Measurements from ENCODE around the gene USP50.

DNA sequence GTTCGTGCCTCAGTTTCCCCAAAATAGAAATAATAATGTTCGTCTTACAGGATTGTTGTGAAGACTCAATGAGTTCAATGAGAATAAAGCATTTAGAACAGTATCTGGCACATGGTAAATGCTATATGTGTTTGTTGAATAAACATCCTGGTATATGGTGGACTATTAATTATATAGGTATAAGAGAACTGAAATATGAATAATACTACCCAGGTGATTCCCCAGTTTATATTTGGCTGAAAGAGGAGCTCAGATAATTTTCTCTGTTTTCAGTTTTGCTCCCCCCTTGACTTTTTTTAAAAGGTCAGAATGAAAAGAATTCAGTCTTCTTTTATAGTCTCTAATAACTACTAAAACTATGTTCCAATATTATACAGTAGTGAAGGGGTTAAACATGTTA, 75.4 kb downstream of the USP50 start:
- TF ChIP-seq, protein P1, sequence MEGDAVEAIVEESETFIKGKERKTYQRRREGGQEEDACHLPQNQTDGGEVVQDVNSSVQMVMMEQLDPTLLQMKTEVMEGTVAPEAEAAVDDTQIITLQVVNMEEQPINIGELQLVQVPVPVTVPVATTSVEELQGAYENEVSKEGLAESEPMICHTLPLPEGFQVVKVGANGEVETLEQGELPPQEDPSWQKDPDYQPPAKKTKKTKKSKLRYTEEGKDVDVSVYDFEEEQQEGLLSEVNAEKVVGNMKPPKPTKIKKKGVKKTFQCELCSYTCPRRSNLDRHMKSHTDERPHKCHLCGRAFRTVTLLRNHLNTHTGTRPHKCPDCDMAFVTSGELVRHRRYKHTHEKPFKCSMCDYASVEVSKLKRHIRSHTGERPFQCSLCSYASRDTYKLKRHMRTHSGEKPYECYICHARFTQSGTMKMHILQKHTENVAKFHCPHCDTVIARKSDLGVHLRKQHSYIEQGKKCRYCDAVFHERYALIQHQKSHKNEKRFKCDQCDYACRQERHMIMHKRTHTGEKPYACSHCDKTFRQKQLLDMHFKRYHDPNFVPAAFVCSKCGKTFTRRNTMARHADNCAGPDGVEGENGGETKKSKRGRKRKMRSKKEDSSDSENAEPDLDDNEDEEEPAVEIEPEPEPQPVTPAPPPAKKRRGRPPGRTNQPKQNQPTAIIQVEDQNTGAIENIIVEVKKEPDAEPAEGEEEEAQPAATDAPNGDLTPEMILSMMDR (IDR thresholded peaks at IDR 0.05; ENCODE audit: insufficient read depth, low read length, poor library complexity, severe bottlenecking): no peak
- no peak for TF ChIP-seq EZH2phosphoT487 (conservative IDR thresholded peaks at IDR 0.05; ENCODE audit: low read length)

Measured in SU-DHL-6 (cell line).